Stimulated activated CD4-positive, alpha-beta T cell treated with anti-CD3 and anti-CD28 coated beads, Interleukin-2, amount 100 ng/mL, for 24 hours (primary cell): ENCODE measurements around the gene ERBB2.

ENCODE experiments used
- DNase-seq, 2 donors: peaks; one replicate each; pipeline ENCODE4 v3.0.0-alpha.2; 2020

The ERBB2 gene

GRCh38 chr17:39699818-39700147 lies at the start of gene ERBB2:
Gene ERBB2 (plus strand): TSS chr17:39700064. CDS start chr17:39700239, 175 bp downstream.
- no peak for DNase-seq

- no peak for DNase-seq
Measured at GRCh38 chr17:39650121-39650579, 49.7 kb upstream of the ERBB2 start.

- DNase-seq = no peak
Measured at GRCh38 chr17:39651923-39652586, 47.8 kb upstream of the ERBB2 start.

GRCh38 chr17:39652587-39653315 lies 47.1 kb upstream of the ERBB2 start:
- no peak for DNase-seq

GRCh38 chr17:39653316-39653661 lies 46.6 kb upstream of the ERBB2 start:
- no peak for DNase-seq

GRCh38 chr17:39653662-39654331 lies 46.1 kb upstream of the ERBB2 start:
- peak; percentile 85 to 89 for DNase-seq

GRCh38 chr17:39655105-39655504 lies 44.8 kb upstream of the ERBB2 start:
- no peak for DNase-seq

- no peak for DNase-seq
Measured at GRCh38 chr17:39658346-39658745, 41.5 kb upstream of the ERBB2 start.

- no peak for DNase-seq
Measured at GRCh38 chr17:39658760-39659159, 41.1 kb upstream of the ERBB2 start.

- no peak for DNase-seq
Measured at GRCh38 chr17:39659279-39660010, 40.4 kb upstream of the ERBB2 start.

GRCh38 chr17:39660011-39660360 lies 39.9 kb upstream of the ERBB2 start:
- no peak for DNase-seq

- no peak for DNase-seq
Measured at GRCh38 chr17:39660397-39661385, 39.2 kb upstream of the ERBB2 start.

GRCh38 chr17:39661744-39662541 lies 37.9 kb upstream of the ERBB2 start:
- no peak for DNase-seq

- DNase-seq = no peak
Measured at GRCh38 chr17:39662551-39663339, 37.1 kb upstream of the ERBB2 start.

- no peak for DNase-seq
Measured at GRCh38 chr17:39663340-39663687, 36.5 kb upstream of the ERBB2 start.

GRCh38 chr17:39663688-39664580 lies 35.9 kb upstream of the ERBB2 start:
- DNase-seq = no peak

- DNase-seq = no peak
Measured at GRCh38 chr17:39664581-39665561, 35.0 kb upstream of the ERBB2 start, which contains the start of gene TCAP. Gene TCAP (plus strand): TSS chr17:39665349. CDS start chr17:39665360, 11 bp downstream.

GRCh38 chr17:39665642-39666224 lies 34.1 kb upstream of the ERBB2 start:
- no peak for DNase-seq
